ENCODE results near the gene ALK. TPM values are rescaled to one million over a fixed set of nuclear protein-coding genes. Genes with fewer than 3 reads are reported as not detected.

Gene ALK

GRCh38 chr2:29146197-29146596 lies 775.2 kb downstream of the ALK start:
- H3K4ac ChIP-seq (ENCODE audit: low read length), result no peak overlapping the region
- no peak overlapping the region for H2AFZ ChIP-seq (ENCODE audit: low read length)
- H4K91ac ChIP-seq (ENCODE audit: low read depth, low read length, poor library complexity), result no peak overlapping the region
- WGBS, 2 donors (ENCODE audit: extremely low coverage in 2 of 2, insufficient read length in 2 of 2, insufficient replicate concordance in 1 of 2), result no CpG with 5 or more reads among the region's 3 CpGs
- H3K23ac ChIP-seq (ENCODE audit: low read depth, low read length, poor library complexity), result no peak overlapping the region
- no peak overlapping the region for H3K4me3 ChIP-seq (ENCODE audit: low read length in 2 of 2)
- H3K18ac ChIP-seq (ENCODE audit: low read length), result no peak overlapping the region
- H3K36me3 ChIP-seq (replicated peaks in 1 of 2; ENCODE audit: control insufficient read depth in 2 of 2, insufficient read depth in 2 of 2, low read length in 2 of 2), result peaks cover 0 to 7% of the 10 kb centered on the region in 2 donors
- H2BK120ac ChIP-seq (ENCODE audit: low read depth, low read length), result no peak overlapping the region
- H2AK5ac ChIP-seq (ENCODE audit: low read depth, low read length), result no peak overlapping the region
- H2BK15ac ChIP-seq (ENCODE audit: low read length), result no peak overlapping the region
- H2BK12ac ChIP-seq (ENCODE audit: low read length), result no peak overlapping the region
- no peak overlapping the region for H3K4me2 ChIP-seq (ENCODE audit: insufficient read depth, low read length, poor library complexity, severe bottlenecking)
- H2BK5ac ChIP-seq (ENCODE audit: low read length), result no peak overlapping the region
- DNase-seq (ENCODE audit: low spot score), result no peak
- H3K27ac ChIP-seq (replicated peaks; ENCODE audit: low read length), result no peak overlapping the region
- no peak overlapping the region for H4K8ac ChIP-seq (ENCODE audit: low read depth, low read length)
- no peak overlapping the region for H3K14ac ChIP-seq (ENCODE audit: low read length)
- no peaks in the 10 kb centered on the region for H3K27me3 ChIP-seq (ENCODE audit: control insufficient read depth in 3 of 3, insufficient read depth in 3 of 3, low read depth in 1 of 3, low read length in 3 of 3)
- H3K79me1 ChIP-seq (ENCODE audit: low read depth, low read length), result no peaks in the 10 kb centered on the region
- H3K9me3 ChIP-seq (replicated peaks in 1 of 2; ENCODE audit: control insufficient read depth in 2 of 2, insufficient read depth in 1 of 2, low read depth in 1 of 2, low read length in 2 of 2), result no peaks in the 10 kb centered on the region
- peaks cover 0 to 2% of the 10 kb centered on the region in 2 donors for H3K4me1 ChIP-seq (ENCODE audit: control insufficient read depth in 2 of 2, insufficient read depth in 1 of 2, low read depth in 1 of 2, low read length in 2 of 2)
- no peak overlapping the region for H3K9ac ChIP-seq (ENCODE audit: low read depth, low read length, poor library complexity)

DNA sequence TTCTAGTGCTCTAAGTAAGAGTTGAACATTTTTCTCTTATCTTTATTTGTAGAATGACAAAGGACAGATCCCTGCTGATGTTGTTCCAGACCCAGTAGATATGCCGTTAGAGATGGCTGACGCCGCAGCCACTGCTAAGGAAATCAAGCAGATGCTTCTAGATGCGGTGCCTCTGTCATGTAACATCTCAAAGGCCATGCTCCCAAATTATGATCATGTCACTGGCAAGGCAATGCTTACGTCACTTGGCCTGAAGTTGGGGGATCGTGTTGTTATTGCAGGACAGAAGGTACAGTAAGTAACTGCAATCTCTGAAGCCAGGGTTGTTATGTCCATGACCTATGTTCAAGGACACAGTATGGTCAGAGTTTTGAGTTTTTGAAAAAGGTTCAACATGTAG lies 777.7 kb downstream of the ALK start:
- Histone ChIP-seq H3K36me3 (replicated peaks in 1 of 2; ENCODE audit: control insufficient read depth in 2 of 2, insufficient read depth in 2 of 2, low read length in 2 of 2) (peaks cover 0 to 7% of the 10 kb centered on the region in 2 donors), H2AK5ac (ENCODE audit: low read depth, low read length) (no peak overlapping the region), H2AFZ (ENCODE audit: low read length) (no peak overlapping the region), H2BK12ac (ENCODE audit: low read length) (no peak overlapping the region), H2BK120ac (ENCODE audit: low read depth, low read length) (no peak overlapping the region), H3K79me1 (ENCODE audit: low read depth, low read length) (no peaks in the 10 kb centered on the region), H3K4ac (ENCODE audit: low read length) (no peak overlapping the region), H4K91ac (ENCODE audit: low read depth, low read length, poor library complexity) (no peak overlapping the region), H3K4me1 (ENCODE audit: control insufficient read depth in 2 of 2, insufficient read depth in 1 of 2, low read depth in 1 of 2, low read length in 2 of 2) (peaks cover 0 to 2% of the 10 kb centered on the region in 2 donors), H3K14ac (ENCODE audit: low read length) (no peak overlapping the region), H3K9ac (ENCODE audit: low read depth, low read length, poor library complexity) (no peak overlapping the region), H3K23ac (ENCODE audit: low read depth, low read length, poor library complexity) (no peak overlapping the region), H3K18ac (ENCODE audit: low read length) (no peak overlapping the region), H3K9me3 (replicated peaks in 1 of 2; ENCODE audit: control insufficient read depth in 2 of 2, insufficient read depth in 1 of 2, low read depth in 1 of 2, low read length in 2 of 2) (peaks cover 0 to 8% of the 10 kb centered on the region in 2 donors), H2BK5ac (ENCODE audit: low read length) (no peak overlapping the region), H3K4me3 (ENCODE audit: low read length in 2 of 2) (no peak overlapping the region), H3K27ac (replicated peaks; ENCODE audit: low read length) (no peak overlapping the region), H4K8ac (ENCODE audit: low read depth, low read length) (no peak overlapping the region), H2BK15ac (ENCODE audit: low read length) (no peak overlapping the region), H3K4me2 (ENCODE audit: insufficient read depth, low read length, poor library complexity, severe bottlenecking) (no peak overlapping the region), H3K27me3 (ENCODE audit: control insufficient read depth in 3 of 3, insufficient read depth in 3 of 3, low read depth in 1 of 3, low read length in 3 of 3) (no peaks in the 10 kb centered on the region)
- DNase-seq (ENCODE audit: low spot score), result no peak
- WGBS, 2 donors (ENCODE audit: extremely low coverage in 2 of 2, insufficient read length in 2 of 2, insufficient replicate concordance in 1 of 2), result no CpG with 5 or more reads among the region's 6 CpGs

Small RNA genes lying within 50 kb of the gene (small RNA-seq; reads per million reads assigned to genes)
- not detected for gene RN7SL516P (ENCODE audit: insufficient read depth)

All from neuronal stem cell (in vitro differentiated cells).